ENCODE measurements around the gene ANO1.

Gene ANO1

DNA sequence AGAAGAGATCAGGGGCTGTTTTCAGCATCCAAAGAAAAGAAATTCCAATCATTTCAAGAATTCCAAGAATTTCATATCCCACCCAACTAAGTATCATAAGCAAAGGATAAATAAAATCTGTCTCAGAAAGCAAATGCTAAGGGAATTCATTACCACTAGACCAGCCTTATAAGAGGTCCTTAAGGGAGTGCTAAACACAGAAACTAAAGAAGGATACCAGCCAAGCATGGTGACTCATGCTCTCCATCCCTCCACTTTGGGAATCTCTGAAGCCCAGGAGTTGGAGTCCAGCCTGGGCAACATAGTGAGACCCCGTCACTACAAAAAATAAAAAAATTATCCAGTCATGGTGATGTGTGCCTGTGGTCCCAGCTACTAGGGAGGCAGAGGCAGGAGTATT lies 142.8 kb downstream of the ANO1 start:
- no peak for DNase-seq

DNA sequence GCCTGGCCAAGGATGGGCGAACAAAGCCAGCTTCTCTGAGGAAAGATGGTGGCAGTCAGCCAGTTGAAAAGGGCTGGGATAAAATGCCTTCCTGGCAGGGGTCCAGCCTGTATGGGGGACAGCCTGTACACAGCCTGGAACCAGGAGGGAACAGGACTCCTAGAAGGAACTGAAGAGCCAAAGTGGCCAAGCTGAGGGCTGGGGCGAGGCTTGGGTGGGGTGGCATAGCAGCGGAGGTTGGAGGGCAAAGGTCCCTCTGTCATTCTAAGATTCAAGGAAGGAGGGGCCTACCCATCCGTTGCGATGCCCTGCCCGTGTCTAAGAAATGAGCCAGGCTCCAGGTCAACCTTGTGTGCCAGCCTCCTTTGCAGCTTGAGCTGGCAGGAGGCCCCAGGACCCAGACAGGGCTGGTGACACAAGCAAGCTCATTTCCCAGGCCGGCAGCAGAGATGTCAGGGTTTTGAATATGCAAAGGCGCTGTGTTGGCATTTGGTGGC lies 147.6 kb downstream of the ANO1 start:
- DNase-seq, result no peak

DNA sequence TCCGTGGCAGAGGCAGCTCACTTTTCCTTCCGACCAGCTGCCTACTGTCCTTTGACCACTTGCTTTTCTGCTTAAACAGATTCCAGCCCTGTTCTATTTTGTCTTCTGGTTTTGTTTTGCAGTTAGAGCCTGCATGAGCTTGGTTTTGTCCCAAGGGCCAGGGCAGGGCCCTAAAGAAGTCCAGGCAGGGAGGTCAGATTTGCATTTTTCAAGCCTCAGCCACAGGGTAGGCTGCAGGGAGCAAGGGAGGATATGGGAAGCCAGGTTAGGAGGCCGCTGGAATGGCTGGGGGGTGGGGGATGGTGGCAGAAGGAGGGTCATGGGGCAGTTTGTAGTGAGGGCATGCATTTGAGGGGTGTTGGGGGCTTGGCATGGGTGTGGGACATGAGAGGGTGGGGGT lies 148.1 kb downstream of the ANO1 start:
- DNase-seq, result no peak

DNA sequence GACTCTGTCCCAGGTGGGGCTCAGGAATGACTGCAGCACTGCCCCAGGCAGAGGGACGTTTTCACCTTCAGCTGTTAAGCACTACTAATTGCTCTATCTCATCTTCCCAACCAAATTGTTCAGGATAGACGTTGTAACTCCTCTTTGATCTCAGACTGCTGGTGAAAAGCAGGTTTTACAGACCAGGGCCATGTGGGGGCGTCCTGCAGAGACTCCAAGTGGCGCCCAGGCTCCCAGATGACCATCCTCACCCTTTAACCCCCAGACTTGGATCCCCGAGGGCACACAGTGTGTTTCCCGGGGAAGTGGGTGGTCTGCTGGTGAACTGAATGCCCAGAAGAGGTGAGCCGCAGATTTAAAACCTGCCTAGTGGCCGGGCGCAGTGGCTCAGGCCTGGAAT lies 148.8 kb downstream of the ANO1 start:
- no peak for DNase-seq

DNA sequence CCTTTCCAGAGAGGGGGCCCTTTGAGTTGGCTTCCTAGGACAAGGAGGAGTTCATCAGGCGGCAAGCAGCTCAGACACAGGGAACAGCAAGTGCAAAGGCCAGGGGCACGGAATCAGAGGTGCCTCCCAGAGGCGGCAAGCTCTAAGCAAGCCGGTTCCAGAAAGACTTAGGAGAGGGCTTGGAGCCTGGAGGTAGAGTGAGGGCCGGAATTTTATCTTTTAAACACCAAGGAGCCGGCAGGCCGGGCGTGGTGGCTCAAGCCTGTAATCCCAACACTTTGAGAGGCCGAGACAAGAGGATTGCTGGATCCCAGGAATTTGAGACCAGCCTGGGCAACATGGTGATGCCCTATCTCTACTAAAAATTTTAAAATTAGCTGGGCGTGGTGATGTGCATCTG lies 151.6 kb downstream of the ANO1 start:
- no peak for DNase-seq

DNA sequence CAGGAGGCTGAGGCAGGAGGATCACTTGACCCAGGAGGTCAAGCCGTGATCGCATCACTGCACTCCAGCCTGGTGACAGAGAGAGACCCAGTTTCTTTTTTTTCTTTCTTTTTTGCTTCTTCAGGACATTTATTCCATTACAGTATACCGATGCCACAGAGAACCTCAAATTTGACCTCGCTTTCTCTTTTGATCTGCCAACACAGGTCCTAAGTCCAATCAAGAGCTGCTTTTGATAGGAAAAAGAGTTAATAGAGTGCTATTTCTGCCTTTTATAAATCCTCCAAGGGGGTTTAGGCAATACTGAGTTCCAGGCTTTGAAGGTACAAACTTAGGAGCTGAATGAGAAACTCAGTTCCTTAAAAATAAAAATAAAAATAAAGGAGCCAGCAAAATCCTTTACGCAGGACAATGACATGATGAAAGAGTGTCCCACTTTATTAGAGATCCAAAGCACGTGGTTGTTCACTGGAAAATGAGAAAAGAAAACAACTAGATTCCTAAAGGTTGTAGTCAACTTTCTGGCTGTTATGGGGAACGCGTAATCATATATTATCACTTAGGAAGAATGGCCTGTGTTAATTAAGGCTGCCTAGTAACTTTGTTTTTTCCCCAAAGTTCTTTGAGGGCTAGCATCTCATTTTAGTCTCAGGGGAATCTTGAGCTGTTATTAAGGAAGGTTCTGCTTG lies 152.2 kb downstream of the ANO1 start:
- DNase-seq, result no peak

DNA sequence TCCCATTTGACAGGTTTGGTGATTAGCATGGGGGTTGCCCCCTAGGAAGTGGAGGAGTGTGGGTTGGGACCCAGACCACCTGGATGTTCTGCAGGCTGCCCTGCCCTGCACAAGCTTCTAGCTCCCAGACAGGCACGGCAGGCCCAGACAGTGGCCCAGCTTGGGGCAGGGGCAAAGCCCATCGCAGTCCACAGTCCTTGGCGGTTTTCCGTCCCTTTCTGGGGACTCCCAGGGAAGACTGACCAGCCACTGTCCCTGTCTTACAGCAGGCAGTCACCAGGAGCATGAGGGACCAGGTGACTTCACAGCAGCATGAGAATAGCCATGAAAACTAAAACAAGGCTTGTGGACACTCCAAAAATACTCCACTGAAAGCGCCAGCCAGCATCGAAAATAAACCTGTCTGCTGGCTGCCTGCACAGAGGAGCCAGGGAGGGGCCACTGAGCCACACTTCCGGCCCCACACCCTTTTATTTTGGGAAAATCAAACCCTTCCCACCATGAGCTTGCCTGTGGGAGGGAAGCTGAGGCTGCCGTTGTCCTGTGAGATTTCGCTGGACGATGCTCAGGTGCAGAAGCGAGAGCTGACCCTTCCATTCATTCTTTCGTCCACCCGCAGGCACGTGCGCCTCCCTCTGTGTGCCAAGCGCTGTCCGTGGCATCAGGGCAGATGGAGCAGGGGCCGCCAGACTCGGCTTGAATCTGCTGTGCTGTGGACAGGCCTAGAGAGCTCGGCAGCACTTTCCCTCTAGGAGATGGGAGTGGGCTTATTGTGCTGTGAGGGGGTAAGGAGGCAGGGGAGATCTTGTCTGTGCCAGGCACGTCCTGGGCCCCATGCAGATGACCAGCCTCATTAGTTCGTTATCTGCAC lies 153.0 kb downstream of the ANO1 start:
- no peak for DNase-seq

DNA sequence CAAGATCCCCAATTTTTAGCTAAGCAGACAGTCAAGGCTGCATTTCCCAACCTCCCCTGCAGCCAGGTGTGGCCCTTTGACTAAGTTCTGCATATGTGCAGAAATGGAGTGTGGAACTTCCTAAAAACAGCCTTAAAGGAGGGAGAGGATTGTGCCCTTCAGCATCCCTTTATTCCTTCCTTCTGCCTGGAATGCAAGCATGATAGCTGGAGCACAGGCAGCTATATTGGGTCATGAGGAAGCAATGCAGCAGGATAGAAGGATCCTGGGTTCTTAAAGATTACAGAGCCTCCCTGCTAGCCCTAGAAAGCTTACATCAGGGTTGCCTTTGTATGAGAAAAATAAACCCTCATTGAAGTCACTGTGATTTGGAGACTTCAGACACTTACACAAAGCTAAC lies 154.9 kb downstream of the ANO1 start:
- no peak for DNase-seq

DNA sequence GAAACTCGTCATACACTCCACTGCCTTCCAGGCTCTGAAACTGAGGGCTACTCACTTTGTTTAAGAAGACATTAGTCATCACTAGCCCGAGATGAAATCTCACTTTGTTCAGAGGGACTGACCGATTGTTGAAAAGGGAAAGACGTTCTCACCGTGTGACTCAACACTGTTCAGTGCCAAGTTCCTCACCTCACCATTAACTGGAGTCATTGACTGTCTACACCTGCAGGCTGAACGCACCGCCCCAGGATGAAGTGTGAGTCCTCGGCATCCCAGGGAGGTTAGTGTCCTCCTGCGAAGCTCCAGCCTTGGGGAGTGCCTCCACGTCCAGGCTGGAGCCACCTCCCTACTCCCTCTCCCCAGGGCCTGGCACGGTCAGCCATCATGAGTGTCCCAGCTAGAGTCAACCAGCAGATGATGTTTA lies 155.4 kb downstream of the ANO1 start:
- no peak for DNase-seq

DNA sequence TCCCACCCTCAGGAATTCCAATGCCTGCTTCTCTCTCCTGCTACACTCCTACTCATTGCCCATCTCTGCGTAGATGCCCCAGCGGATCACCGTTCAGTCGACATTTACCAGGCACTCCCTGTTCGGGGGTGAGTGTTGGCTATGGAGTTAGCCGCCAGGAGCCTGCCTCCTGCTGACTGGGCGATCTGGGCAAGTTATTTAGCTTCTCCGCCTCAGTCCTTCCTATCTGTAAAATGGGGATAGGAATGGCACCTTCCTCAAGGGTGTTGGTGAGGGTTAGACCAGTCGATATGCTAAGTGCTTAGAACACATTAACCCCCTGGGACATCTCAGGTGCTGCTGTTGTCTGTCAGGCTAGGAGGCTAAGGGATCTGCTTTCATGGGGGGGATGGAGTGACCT lies 155.8 kb downstream of the ANO1 start:
- DNase-seq, result no peak
